Stimulated activated CD8-positive, alpha-beta memory T cell treated with anti-CD3 and anti-CD28 coated beads, Interleukin-15, amount 100 ng/mL, for 1 hour (primary cell): Measurements from ENCODE around the gene ATP13A3.

ENCODE experiments used
- DNase-seq: peaks from one replicate; pipeline ENCODE4 v3.0.0-alpha.2; 2020; ENCODE audit warnings: low read depth

Gene ATP13A3

GRCh38 chr3:194369522-194370279 is 117.1 kb downstream of the ATP13A3 start, which contains the start of gene LRRC15:
TSS of gene LRRC15 (minus strand) at chr3:194369743. CDS start at chr3:194361043, 8,700 bp downstream.
- DNase-seq: no peak

DNA sequence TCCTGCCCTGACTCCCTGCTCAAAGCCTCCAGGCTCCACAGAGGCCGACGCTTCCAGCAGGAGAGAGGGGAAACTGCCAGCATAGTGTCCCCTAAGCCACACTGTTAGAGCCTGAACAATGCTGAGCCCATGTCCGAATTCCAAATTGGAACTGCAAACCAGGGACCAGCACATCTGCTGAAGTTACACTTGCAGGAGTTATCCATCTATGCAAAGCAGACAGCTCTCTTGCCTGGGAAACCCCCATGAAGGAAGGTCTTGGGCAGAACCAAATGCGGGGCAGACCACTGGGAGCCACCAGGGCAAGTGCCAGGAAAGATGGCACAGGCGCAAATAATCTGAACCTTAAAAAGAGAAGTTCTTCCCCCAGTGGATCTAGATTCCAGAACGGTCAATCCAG is 117.9 kb downstream of the ATP13A3 start:
- DNase-seq: no peak

- DNase-seq: no peak
Measured at GRCh38 chr3:194367992-194368841, 118.6 kb downstream of the ATP13A3 start.

DNA sequence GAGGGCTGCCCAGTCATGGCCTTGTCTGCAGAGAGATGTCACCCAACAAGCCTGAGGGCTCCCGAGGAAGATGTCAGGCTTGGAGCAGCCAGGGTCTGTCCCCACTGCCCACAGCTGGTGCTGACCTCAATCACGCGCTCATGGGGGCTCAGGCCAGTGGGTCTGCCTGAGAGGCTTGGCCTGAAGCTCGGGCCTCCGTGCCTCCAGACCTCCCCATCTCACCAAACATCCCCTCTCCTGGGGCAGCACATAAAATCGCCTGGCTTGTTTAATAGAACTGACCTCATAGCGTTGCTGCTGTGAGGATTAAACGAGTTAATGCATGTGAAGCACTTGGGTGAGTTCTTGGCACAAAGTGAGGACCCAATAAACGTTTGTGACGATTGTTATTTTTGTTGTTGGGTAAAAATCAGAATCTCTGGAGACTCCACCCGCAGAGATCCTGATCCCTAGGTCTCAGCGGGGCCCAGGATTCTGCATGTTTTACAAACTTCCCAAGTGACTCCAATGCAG is 120.8 kb downstream of the ATP13A3 start:
- DNase-seq: no peak

- DNase-seq: no peak
Measured at GRCh38 chr3:194365526-194365925, 121.3 kb downstream of the ATP13A3 start.

DNA sequence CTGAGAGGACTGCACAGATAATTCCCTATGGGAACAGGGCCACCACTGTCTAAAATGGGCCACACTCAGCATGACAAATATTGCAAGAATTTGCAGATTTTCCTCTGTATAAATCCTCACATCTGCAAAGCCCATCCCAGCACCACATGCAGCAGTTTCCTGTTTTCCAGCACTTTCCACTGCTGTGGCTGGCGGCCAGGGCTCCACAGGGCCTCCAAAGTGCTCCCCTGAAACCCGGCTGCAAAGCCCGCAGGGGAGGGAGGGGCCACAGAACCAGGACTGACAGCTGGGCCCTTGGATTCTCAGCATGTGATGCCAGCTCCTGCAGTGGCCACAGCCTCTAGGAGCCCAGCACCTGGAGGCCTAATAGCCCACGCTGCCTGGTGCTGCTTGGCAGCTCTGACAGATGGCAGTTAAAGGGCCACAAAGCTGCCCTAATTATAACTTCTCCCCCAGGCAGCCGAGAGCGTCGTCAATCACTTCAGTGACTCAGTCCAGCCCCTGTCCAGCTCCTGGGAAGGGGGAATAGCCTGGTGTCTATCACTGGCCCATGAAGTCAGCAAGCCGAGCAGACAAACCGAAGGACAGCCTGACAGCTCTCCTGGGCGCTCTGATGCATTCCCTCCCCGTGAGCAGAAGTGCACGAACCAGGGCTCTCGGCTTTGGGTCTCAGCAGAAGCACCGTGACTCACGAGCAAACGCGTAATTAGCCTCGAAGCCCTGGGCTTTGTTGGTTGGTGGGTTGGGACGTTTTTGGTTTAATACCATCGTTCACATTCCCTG is 122.0 kb downstream of the ATP13A3 start:
- no peak for DNase-seq

GRCh38 chr3:194364314-194364651 is 122.5 kb downstream of the ATP13A3 start:
- no peak for DNase-seq

DNA sequence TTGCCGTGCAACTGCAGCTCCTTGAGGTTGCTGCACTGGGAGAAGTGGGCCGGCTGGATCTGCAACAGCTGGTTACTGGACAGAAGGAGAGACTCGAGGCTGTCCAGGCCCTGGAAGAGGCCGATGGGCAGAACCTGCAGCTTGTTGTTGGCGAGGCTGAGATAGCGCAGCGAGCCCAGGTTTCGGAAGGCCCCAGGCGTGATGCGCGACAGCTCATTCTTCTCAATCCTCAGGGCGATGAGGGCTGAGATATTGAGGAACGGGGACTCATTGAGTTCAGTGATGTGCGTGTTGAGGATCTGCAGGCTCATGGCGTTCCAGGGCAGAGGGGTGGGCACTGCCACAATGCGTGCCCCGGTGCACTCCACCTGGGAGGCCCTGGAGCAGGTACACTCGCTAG is 126.2 kb downstream of the ATP13A3 start:
- no peak for DNase-seq

DNA sequence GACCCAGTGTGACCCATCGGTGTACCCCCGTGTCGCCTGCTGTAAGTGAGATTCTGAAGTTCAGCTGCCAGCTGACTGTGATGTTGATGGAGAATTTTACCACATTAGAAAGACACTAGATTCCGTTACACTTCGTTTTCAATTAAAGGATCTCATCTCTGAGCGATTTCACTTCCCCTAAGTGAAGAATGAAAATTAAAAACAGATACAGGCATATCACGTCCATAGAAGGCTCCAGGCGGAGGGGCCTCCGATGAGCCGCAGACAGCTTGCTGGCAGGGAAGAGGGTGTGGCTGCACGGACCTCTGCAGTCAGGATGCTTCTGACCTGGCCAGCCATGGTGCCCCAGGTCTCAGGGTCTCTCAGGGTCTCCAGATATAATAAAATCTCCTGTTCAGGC is 129.1 kb downstream of the ATP13A3 start:
- no peak for DNase-seq

DNA sequence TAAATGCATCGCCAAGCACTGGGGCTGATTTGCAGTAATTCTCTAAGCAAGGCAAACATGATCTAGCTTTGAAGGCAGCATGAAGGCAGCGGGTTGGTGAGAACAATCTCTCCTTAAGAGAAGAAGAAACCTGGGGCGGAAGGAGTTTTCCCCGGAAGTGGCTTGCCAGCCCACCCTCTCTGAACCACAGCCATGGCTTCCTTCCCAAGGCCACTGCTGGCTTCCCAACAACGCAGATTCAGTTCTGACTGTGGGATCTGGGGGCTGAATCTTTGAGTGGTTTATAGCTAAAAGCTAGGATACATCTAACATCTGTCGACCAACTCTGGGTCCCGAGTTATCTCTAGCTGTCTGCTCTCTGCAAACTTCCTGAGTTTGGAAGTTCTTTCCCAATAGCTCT is 131.4 kb downstream of the ATP13A3 start:
- no peak for DNase-seq

DNA sequence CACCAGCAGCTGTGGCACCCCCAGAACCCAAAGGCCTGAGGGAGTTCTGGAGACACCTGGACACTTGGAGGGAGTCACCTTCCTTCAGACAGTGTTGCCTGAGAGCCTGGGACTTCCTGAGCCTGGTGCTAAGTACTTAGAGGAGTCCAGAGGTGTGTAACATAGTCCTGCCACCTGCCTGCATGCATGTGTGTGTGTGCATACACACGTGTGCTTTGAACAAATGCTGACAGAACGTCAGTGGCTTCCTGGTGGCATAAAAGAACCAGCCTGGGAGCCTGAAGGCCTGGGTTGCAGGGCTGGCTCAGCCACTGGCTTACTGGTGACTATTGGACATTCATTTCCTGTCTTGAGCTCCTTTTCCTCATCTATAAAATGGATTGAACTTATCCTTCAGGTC is 132.5 kb downstream of the ATP13A3 start:
- DNase-seq: no peak
